ENCODE data around the gene MOGAT3.
A peak's percentile ranks its signal among the peaks of the same experiment; 100 is the strongest.

Gene MOGAT3

DNA sequence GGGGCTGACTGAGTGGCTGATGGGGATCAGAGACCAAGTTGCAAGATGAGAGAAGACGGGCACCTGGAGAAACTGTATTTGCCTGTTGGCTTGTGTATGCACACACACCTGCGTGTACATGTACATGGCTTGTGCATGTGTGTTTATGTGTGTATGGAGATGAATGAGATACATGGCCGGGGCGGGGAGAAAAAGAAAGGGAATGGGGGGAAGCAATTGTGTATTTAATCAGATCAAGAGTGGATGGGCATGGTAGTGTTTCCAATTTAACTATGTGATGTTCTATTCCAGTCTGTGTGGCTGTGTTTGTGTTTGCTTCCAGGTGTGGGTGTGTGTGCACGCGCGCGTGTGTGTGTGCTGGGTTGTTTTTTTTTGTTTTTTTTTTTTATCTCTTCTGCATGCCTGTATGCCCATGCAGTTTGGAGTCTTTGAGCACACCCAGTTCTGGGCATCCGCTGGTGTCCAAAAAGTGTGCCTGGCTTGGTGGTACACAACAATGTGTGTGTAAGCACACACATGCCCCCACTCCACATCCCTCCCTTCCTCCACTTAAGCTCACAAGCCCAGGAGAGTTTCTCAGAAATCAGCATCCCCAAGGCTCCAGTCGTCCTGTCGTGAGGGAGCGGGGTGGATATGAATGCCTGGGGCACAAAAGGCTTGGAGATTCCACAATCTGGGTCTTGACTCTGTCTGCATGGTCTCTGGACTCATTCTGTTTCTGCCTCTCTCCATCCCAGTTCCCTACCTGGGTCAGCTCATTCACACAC is 33.0 kb downstream of the MOGAT3 start:
- H3K9me3 ChIP-seq (ENCODE audit: control insufficient read depth, low read length), result no peaks in the 10 kb centered on the region
- peaks cover 88% of the 10 kb centered on the region for H3K27me3 ChIP-seq (replicated peaks; ENCODE audit: control insufficient read depth, insufficient read depth, low read length, poor library complexity, severe bottlenecking)
- no peak overlapping the region for H3K4me3 ChIP-seq (ENCODE audit: insufficient read depth, low read depth, low read length, poor library complexity, severe bottlenecking)
- no peak overlapping the region for H3K27ac ChIP-seq (ENCODE audit: insufficient read depth, low read length, poor library complexity, severe bottlenecking)
- H3K36me3 ChIP-seq (ENCODE audit: control insufficient read depth, insufficient read depth, low read length), result no peaks in the 10 kb centered on the region
- H3K4me1 ChIP-seq (ENCODE audit: control insufficient read depth, insufficient read depth, low read length, poor library complexity, severe bottlenecking), result peaks cover 68% of the 10 kb centered on the region
- DNase-seq, result no peak

DNA sequence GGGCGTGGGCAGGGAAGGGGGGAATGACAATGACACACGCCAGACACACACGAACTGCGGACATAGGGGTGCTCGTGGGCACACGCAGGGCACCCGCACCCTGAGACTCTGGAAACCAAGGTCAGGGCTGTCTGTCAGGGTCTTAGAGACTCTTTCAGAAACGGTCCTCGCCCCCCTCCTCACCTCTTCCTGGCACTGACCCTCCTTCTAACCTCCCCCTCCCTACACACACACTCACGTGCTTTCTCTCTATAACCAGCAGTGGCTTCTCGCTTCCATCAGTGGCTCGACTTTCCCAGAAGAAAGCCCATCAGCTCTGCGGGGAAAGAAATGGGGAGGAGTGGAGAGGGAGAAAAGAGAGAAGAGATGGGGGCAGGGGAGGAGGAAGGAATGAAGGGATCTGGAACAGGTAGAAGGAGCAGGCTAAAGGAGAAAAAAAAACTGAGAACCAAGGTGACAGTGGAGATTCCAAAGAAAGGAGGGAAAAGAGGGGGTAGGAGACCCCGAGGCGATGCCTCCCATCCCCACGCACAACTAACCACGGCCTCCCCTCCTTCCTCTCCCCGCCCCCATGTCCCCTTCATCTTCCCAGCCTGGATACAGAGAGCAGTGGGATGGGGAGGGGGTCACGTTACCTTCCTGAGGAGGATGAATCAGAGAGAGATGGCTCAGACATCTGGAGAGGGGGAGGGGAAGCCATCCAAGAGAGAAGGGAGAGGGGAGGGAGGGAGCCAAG is 33.8 kb downstream of the MOGAT3 start:
- H3K27me3 ChIP-seq (replicated peaks; ENCODE audit: control insufficient read depth, insufficient read depth, low read length, poor library complexity, severe bottlenecking), result peaks cover 88% of the 10 kb centered on the region
- H3K4me3 ChIP-seq (ENCODE audit: insufficient read depth, low read depth, low read length, poor library complexity, severe bottlenecking), result no peak overlapping the region
- H3K27ac ChIP-seq (ENCODE audit: insufficient read depth, low read length, poor library complexity, severe bottlenecking), result no peak overlapping the region
- DNase-seq, result no peak
- H3K9me3 ChIP-seq (ENCODE audit: control insufficient read depth, low read length), result no peaks in the 10 kb centered on the region
- no peaks in the 10 kb centered on the region for H3K36me3 ChIP-seq (ENCODE audit: control insufficient read depth, insufficient read depth, low read length)
- peaks cover 66% of the 10 kb centered on the region for H3K4me1 ChIP-seq (ENCODE audit: control insufficient read depth, insufficient read depth, low read length, poor library complexity, severe bottlenecking)

DNA sequence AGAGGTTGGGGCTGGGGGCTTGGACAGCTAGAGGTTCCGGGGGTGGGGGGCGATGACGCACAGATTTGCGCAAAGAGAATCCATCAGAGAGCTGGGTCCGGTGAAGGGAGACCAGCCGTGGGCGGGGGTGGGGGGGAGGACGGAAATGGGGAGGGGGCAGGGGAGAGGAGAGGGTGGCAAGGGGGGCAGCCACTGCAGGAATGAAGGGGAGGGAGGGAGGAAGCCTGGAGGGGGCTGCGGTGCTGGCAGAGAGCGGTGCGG is 34.3 kb downstream of the MOGAT3 start:
- Histone ChIP-seq H3K36me3 (ENCODE audit: control insufficient read depth, insufficient read depth, low read length) (no peaks in the 10 kb centered on the region), H3K9me3 (ENCODE audit: control insufficient read depth, low read length) (no peaks in the 10 kb centered on the region), H3K4me3 (ENCODE audit: insufficient read depth, low read depth, low read length, poor library complexity, severe bottlenecking) (no peak overlapping the region), H3K27me3 (replicated peaks; ENCODE audit: control insufficient read depth, insufficient read depth, low read length, poor library complexity, severe bottlenecking) (peaks cover 88% of the 10 kb centered on the region), H3K4me1 (ENCODE audit: control insufficient read depth, insufficient read depth, low read length, poor library complexity, severe bottlenecking) (peaks cover 61% of the 10 kb centered on the region), H3K27ac (ENCODE audit: insufficient read depth, low read length, poor library complexity, severe bottlenecking) (no peak overlapping the region)
- no peak for DNase-seq

DNA sequence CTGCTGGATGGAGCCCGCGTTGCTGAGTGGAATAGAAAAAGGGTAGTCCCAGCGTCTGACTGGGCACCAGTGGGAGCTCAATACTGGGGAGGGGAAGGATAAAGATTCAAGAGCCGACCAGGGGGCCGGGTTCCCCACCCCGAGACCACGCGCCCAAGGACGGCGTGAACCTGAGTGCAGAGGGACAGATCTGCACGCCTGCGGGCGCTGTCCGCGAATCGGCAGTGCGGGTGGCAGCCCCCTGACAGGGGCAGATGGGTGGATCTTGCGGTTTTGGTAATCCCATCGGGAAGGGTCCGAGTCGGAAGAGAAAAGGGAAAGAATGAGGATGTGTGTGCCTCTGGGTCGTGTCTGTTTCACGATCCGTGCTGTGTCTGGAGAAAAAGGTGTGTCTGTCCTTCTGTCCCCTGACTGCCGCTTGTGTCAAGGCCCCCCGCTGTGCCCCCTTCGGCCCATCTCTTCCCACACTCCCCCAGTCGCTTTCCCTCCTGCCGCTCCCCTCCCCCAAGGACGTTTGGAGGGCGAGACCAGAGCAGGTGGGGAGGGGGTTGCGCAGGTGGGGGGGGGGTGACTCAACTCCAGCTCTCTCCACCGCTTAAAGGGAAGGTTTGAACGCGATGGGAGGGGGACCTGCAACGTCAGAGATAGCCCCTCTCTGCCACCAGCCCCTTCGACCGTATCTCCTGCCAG is 34.7 kb downstream of the MOGAT3 start:
- Histone ChIP-seq H3K4me1 (ENCODE audit: control insufficient read depth, insufficient read depth, low read length, poor library complexity, severe bottlenecking) (peaks cover 56% of the 10 kb centered on the region), H3K27ac (ENCODE audit: insufficient read depth, low read length, poor library complexity, severe bottlenecking) (no peak overlapping the region)

DNA sequence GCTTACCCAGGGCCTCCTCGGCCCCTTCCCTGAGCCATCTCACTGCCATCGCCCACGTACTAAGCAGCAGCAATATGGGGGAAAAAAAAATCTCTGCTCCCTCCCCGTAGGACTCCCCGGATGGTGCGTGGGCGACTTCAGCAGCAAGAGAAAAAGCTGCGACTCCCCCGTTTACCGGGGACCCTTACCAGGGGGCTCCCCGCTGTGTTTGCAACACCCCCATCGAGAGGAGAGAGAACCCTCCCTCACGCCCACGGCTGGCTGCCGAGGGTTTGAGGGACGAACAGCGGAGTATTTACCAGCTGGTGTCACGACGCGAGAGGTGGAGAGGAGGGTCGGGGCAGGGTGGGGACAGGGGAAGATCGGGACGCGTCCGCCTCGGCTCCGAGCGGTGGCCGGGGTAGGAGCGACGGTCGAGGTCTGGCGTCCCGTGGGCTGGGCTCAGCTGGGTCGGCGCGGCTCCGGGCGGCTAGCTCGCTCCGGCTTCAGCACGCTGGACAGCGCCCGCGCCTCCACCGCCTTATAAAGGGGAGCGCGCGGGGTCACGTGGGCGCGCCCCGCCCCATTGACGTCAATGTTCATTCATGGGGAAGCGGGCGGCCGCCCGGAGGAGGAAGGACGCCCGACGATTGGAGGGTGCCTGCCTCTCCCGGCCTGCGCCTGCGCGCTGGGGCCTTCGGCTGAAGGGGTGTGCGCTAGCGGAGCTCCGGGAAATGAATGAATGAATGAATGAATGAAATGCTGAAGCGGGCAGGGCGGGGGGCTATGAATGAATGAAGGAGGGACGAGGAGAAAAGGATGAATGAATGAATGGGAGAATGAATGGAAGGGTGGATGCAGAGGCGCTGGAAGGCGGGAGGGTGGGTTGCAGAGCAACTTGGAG is 35.5 kb downstream of the MOGAT3 start, which contains the start of gene VGF:
VGF (minus strand) TSS at position 495 of the 883 bp plus-strand sequence. CDS start 726 bp downstream, outside the sequence.
- H3K4me1 ChIP-seq (ENCODE audit: control insufficient read depth, insufficient read depth, low read length, poor library complexity, severe bottlenecking), result peaks cover 49% of the 10 kb centered on the region
- peak; percentile 80 to 87 (median 83) for DNase-seq
- H3K4me3 ChIP-seq (ENCODE audit: insufficient read depth, low read depth, low read length, poor library complexity, severe bottlenecking), result no peak within 1 kb of the TSS
- H3K9me3 ChIP-seq (ENCODE audit: control insufficient read depth, low read length), result no peaks in the 10 kb centered on the region
- peaks cover 82% of the 10 kb centered on the region for H3K27me3 ChIP-seq (replicated peaks; ENCODE audit: control insufficient read depth, insufficient read depth, low read length, poor library complexity, severe bottlenecking)
- H3K36me3 ChIP-seq (ENCODE audit: control insufficient read depth, insufficient read depth, low read length), result no peaks in the 10 kb centered on the region
- H3K27ac ChIP-seq (ENCODE audit: insufficient read depth, low read length, poor library complexity, severe bottlenecking), result no peak within 1 kb of the TSS

More for the DNA sequence above, 34.7 kb downstream of the MOGAT3 start:
- H3K9me3 ChIP-seq (ENCODE audit: control insufficient read depth, low read length), result no peaks in the 10 kb centered on the region
- H3K36me3 ChIP-seq (ENCODE audit: control insufficient read depth, insufficient read depth, low read length), result no peaks in the 10 kb centered on the region
- H3K4me3 ChIP-seq (ENCODE audit: insufficient read depth, low read depth, low read length, poor library complexity, severe bottlenecking), result no peak overlapping the region
- DNase-seq, result no peak
- peaks cover 88% of the 10 kb centered on the region for H3K27me3 ChIP-seq (replicated peaks; ENCODE audit: control insufficient read depth, insufficient read depth, low read length, poor library complexity, severe bottlenecking)

DNA sequence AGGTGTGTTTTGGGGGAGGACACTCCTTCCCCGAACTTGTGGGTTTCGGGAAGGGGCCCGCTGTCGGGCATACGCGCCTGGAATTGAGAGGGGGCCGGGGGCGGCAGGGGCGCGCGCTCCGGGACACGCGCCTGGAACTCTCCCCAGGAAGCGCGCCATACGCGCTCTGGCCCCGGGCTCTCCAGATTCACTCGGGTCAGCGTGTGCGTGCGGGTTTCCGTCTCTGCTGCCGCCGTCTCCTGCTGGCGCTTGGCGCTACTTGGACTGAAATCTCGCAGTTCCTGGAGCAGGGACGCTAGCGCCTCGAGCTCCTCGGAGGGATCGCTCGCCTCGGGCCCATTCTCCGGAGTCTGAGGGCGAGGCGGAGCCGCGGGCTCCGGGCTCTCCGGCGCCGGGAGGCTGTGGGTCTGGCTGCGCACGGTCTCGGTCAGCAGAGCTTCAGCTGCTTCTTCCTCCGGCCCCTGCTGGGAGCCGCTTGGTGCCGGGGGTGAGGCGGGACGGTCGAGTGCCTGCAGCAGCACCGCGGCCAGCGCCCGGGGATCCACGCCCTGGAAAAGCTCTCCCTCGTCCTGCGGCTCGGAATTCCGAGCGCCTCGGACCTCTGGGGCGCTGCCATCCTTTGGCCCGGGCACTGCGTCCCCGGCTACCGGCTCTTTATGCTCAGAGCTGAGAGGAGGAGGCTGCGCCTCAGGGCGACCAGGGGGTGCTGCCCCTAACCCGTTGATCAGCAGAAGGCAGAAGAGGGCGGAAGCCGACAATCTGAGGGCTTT is 36.6 kb downstream of the MOGAT3 start:
- no peak for DNase-seq
- Histone ChIP-seq H3K36me3 (ENCODE audit: control insufficient read depth, insufficient read depth, low read length) (peaks cover 2% of the 10 kb centered on the region), H3K4me1 (ENCODE audit: control insufficient read depth, insufficient read depth, low read length, poor library complexity, severe bottlenecking) (peaks cover 39% of the 10 kb centered on the region), H3K27ac (ENCODE audit: insufficient read depth, low read length, poor library complexity, severe bottlenecking) (no peak overlapping the region), H3K4me3 (ENCODE audit: insufficient read depth, low read depth, low read length, poor library complexity, severe bottlenecking) (peak overlapping the region; percentile 48), H3K9me3 (ENCODE audit: control insufficient read depth, low read length) (no peaks in the 10 kb centered on the region), H3K27me3 (replicated peaks; ENCODE audit: control insufficient read depth, insufficient read depth, low read length, poor library complexity, severe bottlenecking) (peaks cover 71% of the 10 kb centered on the region)

DNA sequence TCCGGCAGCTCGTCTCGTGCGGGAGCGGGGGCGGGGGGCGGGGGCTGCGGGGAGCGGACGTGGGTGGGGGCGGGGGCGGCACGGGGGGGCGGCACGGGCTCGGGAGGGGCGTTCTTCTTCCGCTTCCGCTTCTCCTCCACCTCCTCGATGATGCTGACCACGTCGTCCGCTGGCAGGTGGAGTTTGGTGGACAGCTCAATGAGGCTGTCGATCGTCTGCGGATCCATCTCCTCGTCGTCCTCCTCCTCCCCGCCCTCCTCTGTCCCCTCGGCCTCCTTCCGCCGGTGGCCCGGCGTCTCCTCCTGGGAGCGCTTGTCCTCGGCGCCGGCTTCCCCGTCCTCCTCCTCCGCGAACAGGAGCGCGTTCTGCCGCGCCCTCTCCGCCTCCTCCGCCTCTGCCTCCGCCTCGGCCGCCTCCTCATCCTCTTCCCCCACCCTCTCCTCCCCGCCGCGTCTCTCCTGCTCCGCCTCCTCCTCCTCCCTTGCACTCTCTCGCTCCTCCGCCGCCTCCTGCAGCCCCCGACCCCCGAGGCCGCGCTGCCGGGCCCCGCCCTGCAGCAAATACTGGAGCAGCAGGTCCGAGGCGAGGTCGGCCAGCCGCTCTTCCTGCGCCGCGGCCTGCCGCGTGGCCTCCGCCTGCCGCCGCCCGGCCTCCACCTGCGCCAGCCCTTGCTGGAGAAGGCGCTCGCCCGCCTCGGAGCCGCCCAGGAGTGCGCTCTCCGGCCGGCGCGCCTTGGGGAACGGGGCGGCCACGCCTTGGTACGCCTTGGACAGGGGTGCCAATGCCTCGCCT is 37.4 kb downstream of the MOGAT3 start:
- Histone ChIP-seq H3K9me3 (ENCODE audit: control insufficient read depth, low read length) (no peaks in the 10 kb centered on the region), H3K4me3 (ENCODE audit: insufficient read depth, low read depth, low read length, poor library complexity, severe bottlenecking) (peak overlapping the region; percentile 48), H3K27ac (ENCODE audit: insufficient read depth, low read length, poor library complexity, severe bottlenecking) (no peak overlapping the region), H3K27me3 (replicated peaks; ENCODE audit: control insufficient read depth, insufficient read depth, low read length, poor library complexity, severe bottlenecking) (peaks cover 64% of the 10 kb centered on the region), H3K36me3 (ENCODE audit: control insufficient read depth, insufficient read depth, low read length) (peaks cover 7% of the 10 kb centered on the region), H3K4me1 (ENCODE audit: control insufficient read depth, insufficient read depth, low read length, poor library complexity, severe bottlenecking) (peaks cover 39% of the 10 kb centered on the region)
- no peak for DNase-seq

DNA sequence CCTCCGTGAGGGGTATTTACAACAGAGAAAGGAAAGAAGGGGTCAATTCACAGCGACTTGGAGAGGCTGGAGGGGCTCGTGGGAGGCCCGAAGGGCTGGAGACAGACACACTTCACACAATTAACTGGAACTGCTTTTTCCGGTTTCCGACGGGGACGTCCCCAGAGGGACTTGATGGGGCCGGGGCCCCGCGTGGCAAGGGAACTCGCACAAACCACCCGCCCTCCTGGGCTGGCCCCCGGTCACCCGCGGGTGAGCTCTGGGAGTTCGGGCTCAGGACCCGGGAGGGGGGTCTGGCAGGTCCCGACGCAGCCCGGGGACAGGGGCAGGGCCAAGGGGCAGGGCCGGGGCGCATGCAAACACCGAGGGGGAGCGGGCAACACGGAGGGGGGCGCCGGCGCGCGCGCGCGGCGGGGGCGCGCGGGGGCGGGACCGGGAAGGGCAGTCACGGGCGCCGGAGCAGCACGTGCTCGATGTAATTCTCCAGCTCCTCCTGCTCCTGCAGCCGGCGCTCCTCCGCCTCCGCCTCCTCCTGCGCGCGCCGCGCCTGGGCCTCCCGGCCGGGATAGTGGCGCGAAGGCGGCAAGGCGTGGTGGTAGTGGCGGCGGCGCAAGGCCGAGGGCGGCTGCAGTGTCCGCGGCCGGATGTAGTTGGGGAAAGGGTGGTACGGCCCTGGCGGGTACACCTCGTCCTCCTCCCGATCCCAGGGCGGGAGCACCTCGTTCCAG is 38.1 kb downstream of the MOGAT3 start:
- peaks cover 56% of the 10 kb centered on the region for H3K27me3 ChIP-seq (replicated peaks; ENCODE audit: control insufficient read depth, insufficient read depth, low read length, poor library complexity, severe bottlenecking)

More for the DNA sequence above, 38.1 kb downstream of the MOGAT3 start:
- Histone ChIP-seq H3K27ac (ENCODE audit: insufficient read depth, low read length, poor library complexity, severe bottlenecking) (no peak overlapping the region), H3K4me1 (ENCODE audit: control insufficient read depth, insufficient read depth, low read length, poor library complexity, severe bottlenecking) (peaks cover 39% of the 10 kb centered on the region), H3K4me3 (ENCODE audit: insufficient read depth, low read depth, low read length, poor library complexity, severe bottlenecking) (no peak overlapping the region), H3K9me3 (ENCODE audit: control insufficient read depth, low read length) (no peaks in the 10 kb centered on the region), H3K36me3 (ENCODE audit: control insufficient read depth, insufficient read depth, low read length) (peaks cover 7% of the 10 kb centered on the region)
- no peak for DNase-seq

All from effector memory CD4-positive, alpha-beta T cell (primary cell).